Neutrophil (primary cell): Measurements from ENCODE around the gene GDF10.

Source experiments
- H3K27ac ChIP-seq: fragments of 200-600 bp; sonication (generic); 2 replicates; pipeline ENCODE4 v1.5.1; 2016; ENCODE audit warnings: mild to moderate bottlenecking, moderate library complexity
- H3K27me3 ChIP-seq: fragments of 200-600 bp; sonication (generic); 2 replicates; pipeline ENCODE4 v1.6.0; 2016; ENCODE audit warnings: mild to moderate bottlenecking
- H3K36me3 ChIP-seq: fragments of 200-600 bp; sonication (generic); 2 replicates; pipeline ENCODE4 v1.5.1; 2017
- H3K4me1 ChIP-seq, 2 experiments: fragments of 200-600 bp in 1 of 2; sonication (generic) in 1 of 2; 1 replicate in 1 of 2; 2 replicates in 1 of 2; pipeline versions ENCODE4 v1.5.1 to v1.6.1; 2013 to 2016; ENCODE audit warnings: low read depth in 1 of 2, low read length in 1 of 2, mild to moderate bottlenecking in 1 of 2, moderate library complexity in 1 of 2; ENCODE audit not compliant: control insufficient read depth in 1 of 2, insufficient read depth in 1 of 2
- H3K4me3 ChIP-seq, 2 experiments: fragments of 200-600 bp in 1 of 2; sonication (generic) in 1 of 2; 1 replicate in 1 of 2; 2 replicates in 1 of 2; pipeline ENCODE4 v1.5.1; 2013 to 2016; ENCODE audit warnings: low read depth in 1 of 2, low read length in 1 of 2, mild to moderate bottlenecking in 1 of 2, moderate library complexity in 1 of 2
- H3K9me3 ChIP-seq: fragments of 200-600 bp; sonication (generic); 2 replicates; pipeline ENCODE4 v1.5.1; 2016
- TF ChIP-seq, protein P1 (sequence below): fragments of 200-600 bp; sonication (generic); IDR thresholded peaks from 2 replicates; pipeline ENCODE4 v1.5.1; 2016; ENCODE audit warnings: antibody characterized with exemption

The GDF10 gene

DNA sequence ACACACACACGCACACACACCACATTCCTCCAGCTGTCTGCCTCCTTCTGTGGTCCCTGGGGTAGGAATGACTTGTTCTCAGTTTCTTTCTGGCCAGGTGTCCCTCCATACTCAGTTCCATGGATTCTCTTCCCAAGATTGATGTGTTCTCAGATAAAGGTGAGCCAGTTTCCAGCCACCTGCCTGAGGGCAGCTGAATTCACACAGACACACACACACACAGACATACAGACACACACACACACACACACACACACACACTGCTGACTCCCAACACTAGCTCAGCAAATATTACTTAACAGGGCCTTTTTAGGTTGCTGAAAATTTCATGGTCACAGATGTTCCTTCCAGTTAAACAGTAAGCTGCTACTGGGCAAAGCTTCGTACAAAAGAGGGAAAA is 45.4 kb upstream of the GDF10 start:
- Histone ChIP-seq H3K4me1 (peaks cover 59 to 60% of the 10 kb centered on the region in 2 experiments), H3K36me3 (no peaks in the 10 kb centered on the region), H3K27me3 (no peaks in the 10 kb centered on the region), H3K27ac (peak overlapping the region; percentile 85), H3K4me3 (no peak overlapping the region), H3K9me3 (no peaks in the 10 kb centered on the region)
- TF ChIP-seq, protein P1, sequence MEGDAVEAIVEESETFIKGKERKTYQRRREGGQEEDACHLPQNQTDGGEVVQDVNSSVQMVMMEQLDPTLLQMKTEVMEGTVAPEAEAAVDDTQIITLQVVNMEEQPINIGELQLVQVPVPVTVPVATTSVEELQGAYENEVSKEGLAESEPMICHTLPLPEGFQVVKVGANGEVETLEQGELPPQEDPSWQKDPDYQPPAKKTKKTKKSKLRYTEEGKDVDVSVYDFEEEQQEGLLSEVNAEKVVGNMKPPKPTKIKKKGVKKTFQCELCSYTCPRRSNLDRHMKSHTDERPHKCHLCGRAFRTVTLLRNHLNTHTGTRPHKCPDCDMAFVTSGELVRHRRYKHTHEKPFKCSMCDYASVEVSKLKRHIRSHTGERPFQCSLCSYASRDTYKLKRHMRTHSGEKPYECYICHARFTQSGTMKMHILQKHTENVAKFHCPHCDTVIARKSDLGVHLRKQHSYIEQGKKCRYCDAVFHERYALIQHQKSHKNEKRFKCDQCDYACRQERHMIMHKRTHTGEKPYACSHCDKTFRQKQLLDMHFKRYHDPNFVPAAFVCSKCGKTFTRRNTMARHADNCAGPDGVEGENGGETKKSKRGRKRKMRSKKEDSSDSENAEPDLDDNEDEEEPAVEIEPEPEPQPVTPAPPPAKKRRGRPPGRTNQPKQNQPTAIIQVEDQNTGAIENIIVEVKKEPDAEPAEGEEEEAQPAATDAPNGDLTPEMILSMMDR: no peak

- Histone ChIP-seq H3K4me1 (peaks cover 65 to 66% of the 10 kb centered on the region in 2 experiments), H3K27me3 (no peaks in the 10 kb centered on the region), H3K27ac (peak overlapping the region; percentile 85), H3K9me3 (no peaks in the 10 kb centered on the region), H3K36me3 (no peaks in the 10 kb centered on the region), H3K4me3 (no peak overlapping the region)
- TF ChIP-seq, protein P1: no peak
Measured at GRCh38 chr10:47255033-47255813, 44.8 kb upstream of the GDF10 start.

GRCh38 chr10:47255866-47256265 is 44.1 kb upstream of the GDF10 start:
- H3K36me3 ChIP-seq: no peaks in the 10 kb centered on the region
- no peaks in the 10 kb centered on the region for H3K27me3 ChIP-seq
- peak overlapping the region; percentile 85 for H3K27ac ChIP-seq
- H3K4me1 ChIP-seq: peaks cover 71 to 72% of the 10 kb centered on the region in 2 experiments
- TF ChIP-seq, protein P1: no peak
- no peaks in the 10 kb centered on the region for H3K9me3 ChIP-seq
- H3K4me3 ChIP-seq: no peak overlapping the region

DNA sequence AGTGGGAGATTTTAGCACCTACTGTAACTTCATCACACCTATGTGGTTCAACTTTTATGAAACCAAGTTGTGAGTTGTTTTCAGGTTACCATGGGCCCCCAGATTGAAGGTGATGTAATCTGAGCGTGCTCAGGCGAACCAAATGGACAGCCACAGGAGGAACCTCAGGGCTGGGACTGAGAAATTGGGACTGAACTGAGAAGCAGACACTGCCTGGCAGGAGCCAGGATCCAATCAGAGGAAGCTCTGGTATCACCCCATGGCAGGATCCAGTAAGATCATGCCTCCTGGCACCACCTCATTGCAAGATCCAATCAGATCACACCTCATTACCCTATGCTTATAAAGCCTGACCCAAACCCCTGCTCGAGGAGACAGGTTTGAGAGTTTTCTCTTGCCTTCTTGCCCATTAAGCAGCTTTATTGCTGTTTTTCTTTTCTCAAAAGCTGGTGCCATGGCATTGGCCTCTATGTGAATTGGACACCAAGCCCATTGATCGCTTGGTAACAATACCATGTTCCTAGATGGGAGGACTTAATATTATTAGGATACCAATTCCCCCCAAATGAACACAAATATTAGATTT is 43.2 kb upstream of the GDF10 start:
- Histone ChIP-seq H3K27ac (peak overlapping the region; percentile 85), H3K4me3 (peak overlapping the region in 1 of 2 experiments; percentile 32), H3K27me3 (no peaks in the 10 kb centered on the region), H3K4me1 (peaks cover 80 to 82% of the 10 kb centered on the region in 2 experiments), H3K36me3 (no peaks in the 10 kb centered on the region), H3K9me3 (no peaks in the 10 kb centered on the region)
- TF ChIP-seq, protein P1: no peak

DNA sequence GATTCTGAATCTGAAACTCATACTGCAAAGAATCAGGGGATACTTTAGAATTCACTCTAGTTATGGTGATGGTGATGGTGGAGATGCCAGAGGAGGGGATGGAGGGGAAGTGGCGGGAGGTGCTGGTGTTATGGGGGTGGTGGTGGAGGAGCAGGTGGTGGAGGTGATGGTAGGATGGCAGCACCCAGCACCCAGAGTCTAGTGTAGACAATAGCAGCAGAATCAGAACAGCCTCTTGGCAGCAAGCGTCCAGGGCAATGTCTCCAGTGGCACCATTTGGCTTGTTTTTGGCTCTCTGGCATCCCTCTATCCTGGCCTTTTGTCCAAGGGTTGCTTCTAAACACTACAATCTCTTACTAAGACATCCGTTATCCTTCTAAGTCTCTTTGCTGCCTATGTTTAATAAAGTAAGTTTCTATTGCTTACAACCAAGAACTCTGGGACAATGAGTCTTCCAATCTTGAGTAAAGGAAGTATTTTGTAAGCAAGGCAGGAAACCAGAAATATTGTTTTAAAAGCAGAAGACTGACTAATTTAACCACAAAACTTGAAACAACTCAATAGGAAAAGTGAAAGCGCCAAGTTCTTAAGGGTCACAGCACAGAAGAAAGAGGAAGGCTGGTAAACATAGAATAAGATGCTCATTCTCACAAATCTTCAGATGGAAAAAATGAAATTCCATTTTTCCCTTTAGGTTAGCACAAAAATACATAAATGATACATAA is 42.4 kb upstream of the GDF10 start:
- TF ChIP-seq, protein P1: no peak
- no peaks in the 10 kb centered on the region for H3K36me3 ChIP-seq
- peaks cover 85 to 89% of the 10 kb centered on the region in 2 experiments for H3K4me1 ChIP-seq
- H3K9me3 ChIP-seq: no peaks in the 10 kb centered on the region
- peak overlapping the region; percentile 27 to 32 for H3K4me3 ChIP-seq
- no peaks in the 10 kb centered on the region for H3K27me3 ChIP-seq
- H3K27ac ChIP-seq: peak overlapping the region; percentile 85
